Measurements from ENCODE around the gene PCAT6.

Gene PCAT6

DNA sequence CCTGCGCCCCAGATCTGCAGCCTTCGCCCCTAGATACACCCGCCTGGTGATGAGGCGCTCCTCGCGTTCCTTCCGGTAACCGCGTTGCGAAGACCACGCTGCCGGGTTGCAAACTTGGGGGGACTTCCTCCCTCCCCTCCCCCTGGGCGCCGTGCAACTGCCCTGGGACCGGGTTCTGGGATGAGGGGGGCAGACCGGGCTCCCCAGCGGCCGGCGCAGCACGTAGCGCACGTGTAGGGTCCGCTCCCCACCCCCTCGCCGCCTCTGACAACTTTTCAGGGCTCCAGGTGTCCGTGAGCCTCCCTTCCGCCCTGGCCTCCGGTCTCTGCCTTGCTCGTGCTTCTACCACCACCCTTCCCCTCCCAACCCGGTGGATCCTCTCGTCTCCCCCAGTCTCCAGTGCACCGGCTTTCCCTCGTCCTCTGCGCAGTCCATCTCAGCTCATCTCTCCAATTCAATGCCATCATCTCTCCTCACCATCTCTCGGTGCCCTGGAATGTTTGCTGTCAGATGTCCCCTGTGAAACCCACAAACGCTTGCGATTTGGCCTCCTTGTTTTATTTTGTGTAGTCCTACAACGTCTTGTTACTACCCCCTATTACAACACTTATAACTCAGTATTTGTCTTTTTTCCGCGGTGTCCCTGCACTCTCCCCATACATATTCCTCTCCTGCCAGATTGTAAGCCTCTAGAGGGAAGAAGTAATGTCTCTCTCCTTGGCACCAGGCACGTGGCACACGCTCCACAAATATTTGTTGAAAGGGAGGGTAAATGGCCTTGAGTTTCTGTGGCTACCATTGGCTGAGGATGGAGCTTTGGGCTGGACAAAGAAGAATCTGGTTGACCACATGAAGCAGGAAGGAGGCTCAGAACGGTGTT, 782 bp downstream of the PCAT6 start:
- H3K27ac ChIP-seq (ENCODE audit: insufficient read depth in 1 of 2, low read depth in 1 of 2, low read length in 2 of 2, poor library complexity in 1 of 2, severe bottlenecking in 2 of 2): peak overlapping the region in 1 of 2 experiments; percentile 79
- peaks cover under 1 to 28% (median 19%) of the 10 kb centered on the region in 4 experiments for H3K4me1 ChIP-seq (ENCODE audit: control extremely low read depth in 1 of 4, control insufficient read depth in 4 of 4, insufficient read depth in 4 of 4, low read length in 3 of 4)
- WGBS (ENCODE audit: insufficient coverage): 11% methylated on average over 26 of the region's 43 CpGs
- CTCF ChIA-PET: interaction anchor here (1.1 to 5.2 kb wide), 3 partner anchors 9 to 41 kb away, joined by 4 to 24 read pairs (median 4); no protein-coding TSS in a partner anchor
- H3K27me3 ChIP-seq (replicated peaks in 2 of 5; ENCODE audit: control insufficient read depth in 4 of 5, insufficient read depth in 5 of 5, low read length in 4 of 5): peaks cover 0 to 4% (median 0%) of the 10 kb centered on the region in 5 experiments
- H3K9me3 ChIP-seq (ENCODE audit: control extremely low read depth in 1 of 5, control insufficient read depth in 4 of 5, insufficient read depth in 2 of 5, low read depth in 1 of 5, low read length in 4 of 5): no peaks in the 10 kb centered on the region
- no peaks in the 10 kb centered on the region for H3K36me3 ChIP-seq (ENCODE audit: control insufficient read depth in 4 of 4, insufficient read depth in 4 of 4, low read length in 3 of 4)
- peak overlapping the region; percentile 73 to 90 (median 85) for H3K4me3 ChIP-seq (ENCODE audit: control insufficient read depth in 1 of 7, extremely low read depth in 1 of 7, insufficient read depth in 4 of 7, low read depth in 2 of 7, low read length in 6 of 7)
- POLR2A ChIA-PET: interaction anchor here (0.6 to 1.0 kb wide), 5 partner anchors 15 to 157 kb away, joined by 3 to 4 read pairs (median 3); no protein-coding TSS in a partner anchor
- peak in 2 of 3 donors; percentile 51 to 66 for DNase-seq

DNA sequence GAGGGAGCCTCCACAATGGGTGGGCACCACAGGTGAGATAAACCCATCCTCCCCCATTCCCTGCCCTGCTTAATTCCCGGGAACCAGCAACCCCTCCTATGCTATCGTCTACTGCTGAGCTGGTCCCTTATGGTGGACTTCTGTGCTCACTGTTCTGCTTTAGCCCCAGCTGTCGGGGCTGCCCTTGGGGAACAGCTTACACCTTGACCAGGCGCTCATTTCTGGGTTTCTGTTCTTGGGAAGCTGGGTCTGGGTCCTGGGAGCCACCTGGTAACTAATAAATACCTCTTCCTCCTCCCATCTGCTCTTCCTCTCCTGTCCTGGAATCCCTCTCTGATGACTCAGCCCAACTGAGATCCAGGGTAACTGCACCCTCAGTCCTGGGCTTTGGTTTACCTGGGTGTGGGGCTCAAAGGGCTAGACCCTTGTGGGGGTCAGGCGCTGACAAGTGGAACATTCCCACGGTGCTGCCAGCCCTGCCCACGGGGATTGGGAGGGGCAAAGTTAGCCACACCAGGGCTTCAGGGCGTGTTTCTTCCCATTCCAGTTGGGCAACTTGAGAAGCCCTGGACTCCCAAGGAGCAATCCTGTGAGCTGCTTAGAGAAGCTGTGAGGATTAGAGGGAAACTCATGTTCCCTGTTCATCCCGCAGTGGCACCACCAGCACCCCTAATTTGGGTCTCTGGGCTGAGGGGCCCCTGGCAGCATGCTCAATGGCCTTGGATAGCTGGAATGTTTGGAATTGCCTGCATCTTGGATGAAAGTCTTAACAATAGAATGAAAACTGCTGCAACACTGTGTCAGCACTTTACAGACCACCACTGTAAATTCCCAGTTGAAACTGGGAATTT, 1.6 kb downstream of the PCAT6 start:
- H3K27me3 ChIP-seq (replicated peaks in 2 of 5; ENCODE audit: control insufficient read depth in 4 of 5, insufficient read depth in 5 of 5, low read length in 4 of 5): peaks cover 0 to 4% (median 0%) of the 10 kb centered on the region in 5 experiments
- H3K4me3 ChIP-seq (ENCODE audit: control insufficient read depth in 1 of 7, extremely low read depth in 1 of 7, insufficient read depth in 4 of 7, low read depth in 2 of 7, low read length in 6 of 7): peak overlapping the region in 1 of 7 experiments; percentile 85
- H3K9me3 ChIP-seq (ENCODE audit: control extremely low read depth in 1 of 5, control insufficient read depth in 4 of 5, insufficient read depth in 2 of 5, low read depth in 1 of 5, low read length in 4 of 5): no peaks in the 10 kb centered on the region
- 97% methylated on average over 8 of the region's 9 CpGs for WGBS (ENCODE audit: insufficient coverage)
- no peak for DNase-seq
- CTCF ChIA-PET: interaction anchor here (1.1 to 5.2 kb wide), 2 partner anchors 19 to 40 kb away, joined by 4 to 24 read pairs; no protein-coding TSS in a partner anchor
- no peaks in the 10 kb centered on the region for H3K36me3 ChIP-seq (ENCODE audit: control insufficient read depth in 4 of 4, insufficient read depth in 4 of 4, low read length in 3 of 4)
- H3K4me1 ChIP-seq (ENCODE audit: control extremely low read depth in 1 of 4, control insufficient read depth in 4 of 4, insufficient read depth in 4 of 4, low read length in 3 of 4): peaks cover 0 to 26% (median 18%) of the 10 kb centered on the region in 4 experiments
- POLR2A ChIA-PET: no interaction called here
- H3K27ac ChIP-seq (ENCODE audit: insufficient read depth in 1 of 2, low read depth in 1 of 2, low read length in 2 of 2, poor library complexity in 1 of 2, severe bottlenecking in 2 of 2): no peak overlapping the region

DNA sequence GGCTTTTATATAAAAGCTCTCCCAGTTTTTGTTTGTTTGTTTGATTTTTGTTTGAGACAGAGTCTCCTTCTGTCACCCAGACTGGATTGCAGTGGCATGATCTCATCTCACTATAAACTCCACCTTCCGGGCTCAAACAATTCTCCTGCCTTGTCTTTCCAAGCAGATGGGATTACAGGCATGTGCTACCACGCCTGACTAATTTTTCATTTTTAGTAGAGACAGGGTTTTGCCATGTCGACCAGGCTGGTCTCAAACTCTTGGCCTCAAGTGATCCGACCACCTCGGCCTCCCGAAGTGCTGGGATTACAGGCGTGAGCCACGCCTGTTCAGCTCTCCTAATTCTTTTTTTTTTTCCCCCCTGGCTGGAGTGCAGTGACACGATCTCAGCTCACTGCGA, 4.4 kb downstream of the PCAT6 start:
- no peaks in the 10 kb centered on the region for H3K36me3 ChIP-seq (ENCODE audit: control insufficient read depth in 4 of 4, insufficient read depth in 4 of 4, low read length in 3 of 4)
- ChIA-PET CTCF (interaction anchor here (0.7 to 1.7 kb wide), 3 partner anchors 24 to 67 kb away, joined by 3 to 5 read pairs (median 3); no protein-coding TSS in a partner anchor), POLR2A (no interaction called here)
- no peaks in the 10 kb centered on the region for H3K9me3 ChIP-seq (ENCODE audit: control extremely low read depth in 1 of 5, control insufficient read depth in 4 of 5, insufficient read depth in 2 of 5, low read depth in 1 of 5, low read length in 4 of 5)
- H3K27me3 ChIP-seq (replicated peaks in 2 of 5; ENCODE audit: control insufficient read depth in 4 of 5, insufficient read depth in 5 of 5, low read length in 4 of 5): peaks cover 0 to 4% (median 0%) of the 10 kb centered on the region in 5 experiments
- H3K4me3 ChIP-seq (ENCODE audit: control insufficient read depth in 1 of 7, extremely low read depth in 1 of 7, insufficient read depth in 4 of 7, low read depth in 2 of 7, low read length in 6 of 7): no peak overlapping the region
- DNase-seq: no peak
- peaks cover 0 to 16% (median 13%) of the 10 kb centered on the region in 4 experiments for H3K4me1 ChIP-seq (ENCODE audit: control extremely low read depth in 1 of 4, control insufficient read depth in 4 of 4, insufficient read depth in 4 of 4, low read length in 3 of 4)
- no peak overlapping the region for H3K27ac ChIP-seq (ENCODE audit: insufficient read depth in 1 of 2, low read depth in 1 of 2, low read length in 2 of 2, poor library complexity in 1 of 2, severe bottlenecking in 2 of 2)
- WGBS (ENCODE audit: insufficient coverage): 99% methylated on average over 8 of the region's 10 CpGs

DNA sequence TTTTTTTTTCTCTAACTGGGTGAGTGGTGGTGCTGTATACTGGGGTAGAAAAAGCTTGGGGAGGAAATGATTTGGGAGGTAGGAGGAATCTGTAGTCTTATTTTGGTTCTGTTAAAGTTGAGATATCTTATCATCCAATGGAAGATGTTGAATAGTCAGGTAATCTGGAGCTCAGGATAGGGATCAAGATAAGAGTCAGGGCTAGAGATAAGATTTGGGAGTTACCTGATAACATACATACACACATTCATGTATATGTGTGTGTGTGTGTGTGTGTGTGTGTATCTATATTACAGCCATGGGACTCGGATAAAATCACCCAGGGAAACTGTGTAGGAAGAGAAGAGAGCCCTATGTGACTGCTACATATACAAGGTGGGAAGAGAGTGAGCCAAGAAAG, 8.1 kb downstream of the PCAT6 start:
- Histone ChIP-seq H3K27ac (ENCODE audit: insufficient read depth in 1 of 2, low read depth in 1 of 2, low read length in 2 of 2, poor library complexity in 1 of 2, severe bottlenecking in 2 of 2) (no peak overlapping the region), H3K4me1 (ENCODE audit: control extremely low read depth in 1 of 4, control insufficient read depth in 4 of 4, insufficient read depth in 4 of 4, low read length in 3 of 4) (no peaks in the 10 kb centered on the region), H3K4me3 (ENCODE audit: control insufficient read depth in 1 of 7, extremely low read depth in 1 of 7, insufficient read depth in 4 of 7, low read depth in 2 of 7, low read length in 6 of 7) (no peak overlapping the region), H3K27me3 (replicated peaks in 2 of 5; ENCODE audit: control insufficient read depth in 4 of 5, insufficient read depth in 5 of 5, low read length in 4 of 5) (peaks cover 0 to 2% (median 0%) of the 10 kb centered on the region in 5 experiments), H3K36me3 (ENCODE audit: control insufficient read depth in 4 of 4, insufficient read depth in 4 of 4, low read length in 3 of 4) (no peaks in the 10 kb centered on the region), H3K9me3 (ENCODE audit: control extremely low read depth in 1 of 5, control insufficient read depth in 4 of 5, insufficient read depth in 2 of 5, low read depth in 1 of 5, low read length in 4 of 5) (no peaks in the 10 kb centered on the region)
- no peak for DNase-seq
- POLR2A ChIA-PET: no interaction called here
- 89% methylated on average over 1 of the region's 1 CpG for WGBS (ENCODE audit: insufficient coverage)
- CTCF ChIA-PET: no interaction called here

DNA sequence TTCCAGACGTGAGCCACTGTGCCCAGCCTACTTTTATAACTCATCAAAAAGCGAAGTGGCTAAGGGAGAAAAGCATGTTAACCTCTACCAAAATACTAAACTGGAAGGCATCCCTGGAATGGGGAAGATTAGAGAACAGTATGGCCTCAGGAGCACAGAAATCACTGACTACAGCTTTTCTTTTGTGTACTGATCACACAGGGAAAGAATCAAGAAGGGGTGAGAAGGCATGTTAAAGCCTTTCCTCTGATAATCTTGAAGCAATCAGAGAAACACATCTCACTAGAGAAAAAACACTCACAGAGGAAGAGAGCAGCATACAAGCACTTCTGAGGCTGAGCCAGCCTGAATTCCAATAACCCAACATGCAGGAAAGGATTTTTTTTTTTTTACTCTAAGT, 10.7 kb downstream of the PCAT6 start:
- CTCF ChIA-PET: interaction anchor here (0.7 kb wide), 1 partner anchor 60 kb away, joined by 3 read pairs; no protein-coding TSS in a partner anchor
- POLR2A ChIA-PET: no interaction called here
- Histone ChIP-seq H3K4me3 (ENCODE audit: control insufficient read depth in 1 of 7, extremely low read depth in 1 of 7, insufficient read depth in 4 of 7, low read depth in 2 of 7, low read length in 6 of 7) (no peak overlapping the region), H3K4me1 (ENCODE audit: control extremely low read depth in 1 of 4, control insufficient read depth in 4 of 4, insufficient read depth in 4 of 4, low read length in 3 of 4) (no peaks in the 10 kb centered on the region), H3K27ac (ENCODE audit: insufficient read depth in 1 of 2, low read depth in 1 of 2, low read length in 2 of 2, poor library complexity in 1 of 2, severe bottlenecking in 2 of 2) (no peak overlapping the region), H3K9me3 (ENCODE audit: control extremely low read depth in 1 of 5, control insufficient read depth in 4 of 5, insufficient read depth in 2 of 5, low read depth in 1 of 5, low read length in 4 of 5) (no peaks in the 10 kb centered on the region), H3K27me3 (replicated peaks in 2 of 5; ENCODE audit: control insufficient read depth in 4 of 5, insufficient read depth in 5 of 5, low read length in 4 of 5) (peaks cover 0 to 3% (median 0%) of the 10 kb centered on the region in 5 experiments), H3K36me3 (ENCODE audit: control insufficient read depth in 4 of 4, insufficient read depth in 4 of 4, low read length in 3 of 4) (no peaks in the 10 kb centered on the region)
- DNase-seq: no peak
- no CpG with 5 or more reads among the region's 2 CpGs for WGBS (ENCODE audit: insufficient coverage)

DNA sequence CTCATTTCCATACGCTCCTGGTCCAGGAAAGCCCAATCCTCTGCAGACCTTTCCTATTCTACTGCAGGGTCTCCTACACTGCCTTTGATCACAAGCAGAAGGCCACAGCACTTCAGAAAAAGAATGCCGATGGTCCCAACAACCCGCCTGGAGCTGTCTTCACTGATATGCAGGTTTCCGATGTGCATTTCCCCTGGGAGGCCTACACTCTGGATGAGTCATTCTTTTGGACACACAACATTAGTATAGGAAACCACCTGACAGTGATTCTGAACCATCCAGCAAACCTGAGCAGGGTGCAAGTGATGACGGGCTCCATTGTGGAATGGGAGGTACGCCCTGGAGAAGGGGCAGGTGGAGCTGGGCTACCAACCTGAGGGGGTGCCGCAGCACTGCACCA, 15.0 kb downstream of the PCAT6 start:
- 100% methylated on average over 6 of the region's 7 CpGs for whole genome bisulfite sequencing (ENCODE audit: insufficient coverage)
- Histone ChIP-seq H3K36me3 (ENCODE audit: control insufficient read depth in 4 of 4, insufficient read depth in 4 of 4, low read length in 3 of 4) (no peaks in the 10 kb centered on the region), H3K9me3 (ENCODE audit: control extremely low read depth in 1 of 5, control insufficient read depth in 4 of 5, insufficient read depth in 2 of 5, low read depth in 1 of 5, low read length in 4 of 5) (no peaks in the 10 kb centered on the region), H3K4me3 (ENCODE audit: control insufficient read depth in 1 of 7, extremely low read depth in 1 of 7, insufficient read depth in 4 of 7, low read depth in 2 of 7, low read length in 6 of 7) (no peak overlapping the region), H3K27me3 (replicated peaks in 2 of 5; ENCODE audit: control insufficient read depth in 4 of 5, insufficient read depth in 5 of 5, low read length in 4 of 5) (peaks cover 0 to 3% (median 0%) of the 10 kb centered on the region in 5 experiments), H3K4me1 (ENCODE audit: control extremely low read depth in 1 of 4, control insufficient read depth in 4 of 4, insufficient read depth in 4 of 4, low read length in 3 of 4) (no peaks in the 10 kb centered on the region), H3K27ac (ENCODE audit: insufficient read depth in 1 of 2, low read depth in 1 of 2, low read length in 2 of 2, poor library complexity in 1 of 2, severe bottlenecking in 2 of 2) (no peak overlapping the region)
- ChIA-PET CTCF (interaction anchor here (0.9 to 1.5 kb wide), 5 partner anchors 9 to 56 kb away, joined by 3 read pairs; partner anchors contain the start of gene PCAT6), POLR2A (interaction anchor here (0.9 kb wide), 1 partner anchor 9 kb away, joined by 4 read pairs; no protein-coding TSS in a partner anchor)
- DNase-seq: no peak

Measured in common myeloid progenitor, CD34-positive (primary cell).